HG03060 (cell line): ENCODE data around the gene LOXL1.

ENCODE experiments used
- ATAC-seq: cut with Tn5 transposase; IDR thresholded peaks from one replicate; pipeline ENCODE4 v1.9.1; 2021; ENCODE audit warnings: low read depth, moderate number of reproducible peaks; ENCODE audit not compliant: unreplicated experiment

Gene LOXL1

DNA sequence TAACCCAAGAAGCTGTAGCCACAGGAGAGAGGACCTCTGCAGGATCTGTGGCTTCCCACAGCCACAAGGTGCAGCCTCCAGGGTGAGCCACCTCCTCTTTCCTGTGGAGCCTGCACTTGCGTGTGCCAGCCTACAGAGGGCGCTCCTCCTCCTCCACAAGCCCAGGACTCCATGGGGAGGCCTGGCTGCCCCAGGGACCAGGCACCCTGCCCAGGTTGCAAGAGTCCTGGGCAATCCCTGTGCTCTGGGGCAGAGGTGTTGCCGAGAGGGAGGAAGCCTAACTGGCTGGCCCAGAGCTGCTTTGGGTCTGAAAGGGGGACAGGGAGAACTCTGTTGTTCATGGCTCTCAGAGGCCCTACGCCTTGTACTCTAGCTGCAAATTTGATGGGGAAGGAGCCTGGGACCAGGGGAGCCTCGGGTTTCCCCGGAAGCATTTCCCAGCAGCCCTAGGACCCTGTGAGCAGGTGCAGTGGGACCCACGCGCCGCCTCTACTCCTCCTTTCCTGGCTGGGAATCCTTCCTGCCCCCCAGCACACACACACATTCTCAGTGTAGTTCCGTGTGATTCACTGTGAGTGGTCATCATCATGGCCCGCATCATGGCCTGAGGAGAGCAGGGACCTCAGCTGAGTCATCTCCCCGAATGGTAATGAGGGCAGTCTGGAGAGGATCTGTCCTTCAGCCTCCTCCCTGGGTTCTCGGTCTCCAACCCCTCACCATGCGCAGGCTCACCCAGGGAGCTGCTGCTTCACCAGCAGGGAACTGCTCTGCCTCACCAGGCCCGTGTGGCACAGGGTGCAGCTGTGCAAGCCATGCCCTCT, 28.6 kb upstream of the LOXL1 start:
- no peak for ATAC-seq

GRCh38 chr15:73899197-73900094, 26.8 kb upstream of the LOXL1 start:
- ATAC-seq, result no peak

DNA sequence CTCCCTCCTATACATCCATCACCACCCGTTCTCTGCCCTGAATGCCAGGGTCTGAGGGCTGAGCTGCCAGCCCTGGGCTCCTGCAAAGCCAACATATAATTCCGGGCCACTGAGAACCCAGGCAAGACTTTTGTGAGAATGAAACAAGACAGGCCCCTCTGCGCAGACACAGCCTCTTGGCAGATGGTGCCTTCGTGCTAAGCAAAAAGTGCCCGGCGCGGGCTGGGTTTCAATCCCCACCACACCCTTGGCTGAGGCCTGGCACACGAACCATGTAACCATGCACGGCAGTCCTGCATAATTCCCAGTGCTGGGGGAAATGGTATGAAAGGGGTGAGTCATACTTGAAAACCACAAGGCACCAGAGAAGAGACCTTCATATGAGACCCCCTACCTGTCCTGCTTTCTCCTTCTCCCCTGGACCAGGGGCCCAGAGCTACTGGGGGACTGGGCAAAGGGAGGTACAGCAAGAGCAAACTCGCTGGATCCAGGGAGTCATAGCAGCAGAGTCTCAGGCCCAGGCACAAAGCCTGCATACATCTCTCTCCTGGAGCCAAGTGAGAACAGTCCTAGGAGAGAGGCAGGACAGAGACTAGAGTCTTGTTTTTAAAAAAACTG, 26.1 kb upstream of the LOXL1 start:
- ATAC-seq, result no peak

- no peak for ATAC-seq
These were observed 25.0 kb upstream of the LOXL1 start for GRCh38 chr15:73901126-73901810.

- no peak for ATAC-seq
These were observed 23.9 kb upstream of the LOXL1 start for GRCh38 chr15:73902121-73903020.

DNA sequence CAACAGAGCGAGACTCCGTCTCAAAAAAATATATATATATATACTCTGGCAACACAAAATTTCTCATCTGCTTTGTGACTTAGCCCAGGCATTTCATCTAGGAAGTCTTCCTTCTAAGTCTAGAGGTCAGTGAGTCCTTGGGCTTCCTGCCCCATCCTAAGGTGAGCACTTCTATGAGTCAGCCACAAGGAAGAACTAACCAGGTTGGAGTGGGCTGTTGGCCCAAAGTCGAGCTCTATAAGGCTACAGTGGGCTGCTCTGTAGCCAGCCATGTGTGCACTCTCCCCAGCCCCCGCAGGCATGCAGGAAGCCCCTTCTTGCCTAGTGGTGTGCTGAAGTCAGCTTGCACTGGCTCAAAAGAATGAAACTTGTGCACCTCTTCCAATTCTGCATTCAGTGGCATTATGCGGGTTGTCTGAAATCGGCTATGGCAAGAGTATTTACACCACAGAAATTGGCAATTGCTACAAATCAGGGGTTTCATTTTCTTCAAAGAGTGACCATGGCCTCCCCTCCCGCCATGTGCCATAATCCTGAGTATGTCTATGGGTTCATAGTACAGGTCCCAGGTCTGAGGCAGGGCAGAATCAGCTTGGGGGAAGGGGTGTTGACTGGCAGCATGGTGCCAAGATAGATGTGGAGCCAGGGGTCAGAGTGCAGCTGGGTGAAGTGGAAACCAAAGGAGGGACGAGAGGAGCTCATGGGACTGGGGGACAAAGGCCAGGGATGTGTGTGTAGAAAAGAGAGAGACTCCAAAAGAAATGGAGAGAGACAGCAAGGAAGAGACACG, 22.0 kb upstream of the LOXL1 start:
- no peak for ATAC-seq

- no peak for ATAC-seq
These were observed 20.9 kb upstream of the LOXL1 start for GRCh38 chr15:73905225-73905827.

GRCh38 chr15:73906346-73907034, 19.8 kb upstream of the LOXL1 start:
- ATAC-seq, result no peak

DNA sequence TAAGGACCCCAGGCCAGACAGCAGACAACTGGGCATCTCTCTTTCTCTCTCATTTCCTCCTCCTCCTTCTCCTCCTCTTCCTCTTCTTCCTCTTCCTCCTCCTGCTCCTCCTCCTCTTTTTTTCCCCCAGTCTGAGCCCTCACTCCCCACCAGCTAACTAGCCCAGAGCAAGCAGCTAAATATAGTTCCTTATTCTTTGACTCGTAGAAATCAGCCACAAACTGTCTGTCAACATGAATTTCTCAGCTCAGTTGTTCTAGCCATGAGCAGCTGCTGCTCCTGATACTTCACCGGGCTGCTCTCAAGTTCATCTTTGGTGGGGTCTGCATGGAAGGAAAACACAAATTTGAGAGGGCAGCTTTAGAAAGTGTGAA, 19.2 kb upstream of the LOXL1 start:
- no peak for ATAC-seq

DNA sequence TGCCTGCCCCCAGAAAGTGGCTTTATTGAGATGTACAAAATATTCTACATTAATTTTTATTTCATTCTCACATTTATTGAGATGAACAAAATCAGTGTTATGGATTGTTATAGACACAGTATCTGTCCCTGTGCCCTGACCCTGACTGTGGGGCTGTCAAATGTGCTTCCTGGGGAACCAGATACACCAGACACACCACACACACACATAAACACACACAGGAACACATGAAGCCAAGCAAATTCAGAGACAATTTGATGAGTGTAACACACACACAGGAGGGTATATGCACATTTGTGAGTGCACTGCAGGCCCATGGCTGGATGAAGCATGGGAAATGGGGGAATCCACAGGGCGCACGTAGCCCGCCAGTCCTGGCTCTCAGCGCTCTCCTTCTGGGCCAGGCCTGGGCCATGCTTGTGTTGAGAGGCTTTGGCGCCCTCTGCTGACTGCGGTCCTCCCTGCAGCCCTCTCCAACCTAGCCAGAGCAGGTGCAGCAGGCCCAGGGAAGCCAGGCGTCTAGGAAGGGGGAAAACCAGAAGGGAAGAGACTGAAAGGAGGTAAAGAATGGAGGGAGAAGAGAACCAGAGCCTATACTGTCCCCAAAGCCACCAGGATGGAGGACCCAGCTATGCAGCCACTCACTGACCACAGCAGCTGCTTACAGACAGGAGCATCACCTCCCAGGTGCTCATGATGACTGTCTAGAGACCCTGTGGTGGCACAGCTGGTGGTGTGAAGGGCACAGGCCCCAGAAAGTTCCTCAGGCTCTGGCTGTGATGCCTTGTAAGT, 18.0 kb upstream of the LOXL1 start:
- no peak for ATAC-seq

DNA sequence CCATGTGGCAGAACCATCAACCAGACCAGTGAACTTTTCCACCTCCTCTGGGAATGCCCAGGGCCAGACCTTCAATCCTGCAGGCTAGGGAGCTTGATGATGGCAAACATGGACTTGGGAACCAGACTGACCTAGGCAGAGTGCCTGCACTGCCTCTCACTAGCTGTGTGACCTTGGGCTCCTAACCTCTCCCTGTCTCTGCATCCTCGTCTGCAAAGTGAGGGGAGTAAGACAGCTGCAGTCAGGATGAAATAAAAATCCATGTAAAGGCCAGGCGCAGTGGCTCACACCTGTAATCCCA, 17.5 kb upstream of the LOXL1 start:
- ATAC-seq, result no peak

GRCh38 chr15:73909651-73910050, 16.6 kb upstream of the LOXL1 start:
- no peak for ATAC-seq

GRCh38 chr15:73910522-73911303, 15.5 kb upstream of the LOXL1 start:
- no peak for ATAC-seq

DNA sequence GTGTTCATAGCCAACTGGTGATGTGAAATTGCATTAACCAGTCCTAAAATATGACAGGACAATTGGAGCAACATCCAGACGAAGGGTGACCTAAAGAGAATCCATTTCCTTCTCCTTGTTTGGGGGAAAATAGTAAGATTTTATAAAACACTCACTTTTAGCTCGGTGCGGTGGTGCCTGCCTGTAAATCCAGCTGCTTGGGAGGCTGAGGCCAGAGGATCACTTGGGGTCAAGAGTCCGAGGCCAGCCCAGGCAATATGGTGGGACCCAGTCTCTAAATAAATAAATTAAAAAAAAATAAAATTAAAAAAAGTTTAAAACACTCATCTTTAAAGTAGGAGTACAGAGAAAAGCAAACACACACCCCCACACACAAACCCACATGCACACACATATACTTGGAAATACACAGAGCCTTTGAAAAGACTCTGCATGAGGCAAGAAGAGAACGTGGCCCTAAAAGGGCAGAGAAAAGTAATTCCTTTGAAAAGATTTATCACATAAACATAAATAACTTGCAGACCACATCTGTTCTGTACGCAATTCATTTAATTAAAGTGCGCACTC, 14.1 kb upstream of the LOXL1 start:
- no peak for ATAC-seq

DNA sequence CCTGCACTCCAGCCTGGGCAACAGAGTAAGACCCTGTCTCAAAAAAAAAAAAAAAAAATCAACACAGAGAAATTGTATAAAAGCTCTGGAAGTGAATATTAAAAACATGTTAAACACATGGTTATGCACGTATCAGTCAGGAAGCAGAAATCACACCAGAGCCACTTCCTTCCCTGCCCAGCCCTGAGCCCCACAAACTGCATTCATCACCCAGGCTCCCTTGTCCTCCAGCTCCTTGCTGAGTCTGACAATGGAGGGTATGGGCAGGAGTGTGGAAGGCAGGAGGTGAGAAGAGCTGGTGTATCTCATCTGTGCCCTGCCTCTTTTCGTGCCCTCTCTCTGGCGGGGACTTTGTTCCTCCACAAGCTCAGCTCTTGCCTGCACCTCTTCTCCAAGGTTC, 12.1 kb upstream of the LOXL1 start:
- no peak for ATAC-seq

DNA sequence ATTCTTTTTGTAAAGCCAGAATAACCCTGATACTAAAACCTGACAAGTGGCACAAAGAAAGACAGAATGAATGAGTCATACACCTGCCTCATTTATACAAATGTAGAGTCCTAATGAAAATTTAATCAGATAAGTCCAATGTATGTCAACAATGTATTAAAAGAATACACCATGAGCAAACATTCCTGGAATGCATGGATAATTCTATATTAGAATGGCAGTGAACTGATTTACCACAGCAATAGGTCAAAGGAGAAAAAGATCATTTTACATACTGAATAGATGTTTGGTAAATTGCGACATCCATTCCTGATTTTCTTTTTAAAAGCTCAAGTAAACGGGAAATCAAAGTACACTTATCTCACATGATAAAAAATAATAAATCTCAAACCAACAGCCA, 11.2 kb upstream of the LOXL1 start:
- ATAC-seq, result no peak
